ENCODE measurements around the gene TLNRD1.

TLNRD1 gene

GRCh38 chr15:80978685-80979329 lies 21.9 kb upstream of the TLNRD1 start:
- no peak for DNase-seq

- DNase-seq, result no peak
Measured at GRCh38 chr15:80979538-80980200, 21.1 kb upstream of the TLNRD1 start.

GRCh38 chr15:80982205-80982604 lies 18.5 kb upstream of the TLNRD1 start:
- DNase-seq, result no peak

GRCh38 chr15:80982839-80983238 lies 17.9 kb upstream of the TLNRD1 start:
- no peak for DNase-seq

- DNase-seq, result no peak
Measured at GRCh38 chr15:80984856-80985255, 15.9 kb upstream of the TLNRD1 start.

- DNase-seq, result no peak
Measured at GRCh38 chr15:80985981-80986380, 14.7 kb upstream of the TLNRD1 start.

GRCh38 chr15:80986487-80986886 lies 14.2 kb upstream of the TLNRD1 start:
- no peak for DNase-seq

GRCh38 chr15:80988148-80988796 lies 12.5 kb upstream of the TLNRD1 start:
- DNase-seq, result no peak

GRCh38 chr15:80989081-80989517 lies 11.6 kb upstream of the TLNRD1 start:
- DNase-seq, result no peak

GRCh38 chr15:80989518-80990478 lies 10.9 kb upstream of the TLNRD1 start, which contains the start of gene MESD:
TSS of gene MESD (minus strand) at chr15:80989819. CDS start at chr15:80989791, 28 bp downstream.
- DNase-seq, result peak; percentile 96

- DNase-seq, result no peak
Measured at GRCh38 chr15:80990955-80991354, 9.8 kb upstream of the TLNRD1 start.

- peak; percentile 20 for DNase-seq
Measured at GRCh38 chr15:80991421-80991820, 9.3 kb upstream of the TLNRD1 start.

- DNase-seq, result no peak
Measured at GRCh38 chr15:80992006-80992405, 8.7 kb upstream of the TLNRD1 start.

- no peak for DNase-seq
Measured at GRCh38 chr15:80992441-80992840, 8.3 kb upstream of the TLNRD1 start.

GRCh38 chr15:80996247-80996646 lies 4.5 kb upstream of the TLNRD1 start:
- DNase-seq, result no peak

- DNase-seq, result no peak
Measured at GRCh38 chr15:80997692-80998091, 3.0 kb upstream of the TLNRD1 start.

- no peak for DNase-seq
Measured at GRCh38 chr15:80998251-80998650, 2.5 kb upstream of the TLNRD1 start.

- no peak for DNase-seq
Measured at GRCh38 chr15:80999623-81000036, 1.1 kb upstream of the TLNRD1 start.

- DNase-seq, result no peak
Measured at GRCh38 chr15:81000144-81000623, 539 bp upstream of the TLNRD1 start.

- peak; percentile 33 for DNase-seq
Measured at GRCh38 chr15:81001152-81002008, 657 bp downstream of the TLNRD1 start.

GRCh38 chr15:81002009-81002330 lies 1.2 kb downstream of the TLNRD1 start:
- no peak for DNase-seq

Measured in NCI-H2171 (cell line).